Hematopoietic multipotent progenitor cell treated with erythropoietin and hydrocortisone succinate and interleukin-3 and kit ligand, for 17 days (in vitro differentiated cells): ENCODE results near the gene ADGRA1.

Source experiments
- DNase-seq: peaks from one replicate; pipeline ENCODE4 v3.0.0-alpha.2; 2015; ENCODE audit warnings: low spot score

ADGRA1 gene

DNA sequence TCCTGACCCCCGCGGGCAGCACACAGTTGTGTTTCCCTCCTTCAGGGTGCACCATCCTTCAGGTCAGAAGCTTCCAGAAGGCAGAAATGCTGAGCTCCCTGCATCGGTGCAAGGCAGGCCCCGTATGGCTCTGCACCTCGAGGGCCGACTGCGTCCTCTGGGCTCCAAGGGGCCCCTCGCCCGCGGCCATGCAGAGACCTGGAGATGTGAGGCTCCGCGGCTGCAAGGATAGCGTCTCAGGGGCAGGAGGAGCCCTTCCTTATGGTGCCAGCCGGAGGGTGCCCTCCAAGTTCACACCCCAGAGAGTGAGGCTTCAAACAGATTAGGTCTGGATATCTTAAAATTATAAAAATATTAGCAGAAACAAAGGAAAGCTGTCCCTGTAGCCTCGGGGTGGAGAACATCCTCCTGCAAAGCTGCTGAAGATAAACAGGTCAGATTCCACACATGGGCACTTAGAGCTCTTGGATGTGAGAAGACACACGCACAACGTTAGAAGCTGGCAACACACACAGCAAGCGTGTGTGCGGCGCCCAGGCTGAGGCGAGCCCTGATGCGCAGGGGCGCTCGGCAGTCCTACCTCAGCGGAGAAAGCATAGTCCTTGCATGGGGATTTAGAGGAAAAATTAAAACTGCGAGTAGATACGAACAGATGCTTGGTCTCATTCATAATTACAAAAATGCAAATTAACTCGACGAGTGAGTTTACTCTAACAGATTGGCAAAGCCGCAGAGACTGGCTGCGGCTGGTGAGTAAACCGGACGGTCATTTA is 92.7 kb downstream of the ADGRA1 start:
- DNase-seq, result no peak

DNA sequence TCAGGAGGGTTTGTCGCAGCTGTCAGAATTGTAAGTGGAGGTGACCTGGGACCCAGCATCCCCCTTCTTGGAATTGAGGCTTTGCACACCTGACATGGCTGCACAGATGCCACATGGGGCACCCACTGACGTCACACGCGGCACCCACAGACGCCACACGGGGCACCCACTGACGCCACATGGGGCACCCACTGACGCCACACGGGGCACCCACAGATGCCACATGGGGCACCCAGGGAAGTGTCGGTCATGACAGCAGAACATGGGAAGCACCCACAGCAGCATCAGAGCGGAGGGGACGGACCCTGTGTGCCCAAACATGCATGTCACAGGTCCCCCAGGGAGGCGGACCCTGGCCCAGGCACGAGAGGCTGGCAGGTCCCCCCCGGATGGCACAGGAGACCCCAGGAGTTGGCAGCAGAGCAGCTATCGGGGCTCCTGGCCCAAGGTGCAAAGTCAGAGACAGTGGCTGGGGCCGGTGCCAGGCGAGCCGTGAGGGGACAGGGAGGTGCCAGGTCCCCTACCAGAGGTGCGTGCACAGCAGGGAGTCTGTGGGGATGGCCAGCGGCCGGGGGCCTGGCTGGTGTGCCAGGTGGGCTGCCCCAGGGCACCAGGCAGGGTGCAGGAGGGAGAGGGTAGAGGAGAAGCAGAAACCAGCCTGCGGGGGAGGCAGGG is 93.4 kb downstream of the ADGRA1 start:
- DNase-seq, result no peak
